ENCODE measurements around the gene RTN4R. TPM values are rescaled to one million over a fixed set of nuclear protein-coding genes. Genes with fewer than 3 reads are reported as not detected.
"Not testable (repeated sequence)": the region's sequence is repeated elsewhere in the genome, so short reads cannot be mapped to it uniquely, and the experiment has no call there.

RTN4R gene
- total RNA-seq, 1 donor from 2014 or later = 4.2 TPM

DNA sequence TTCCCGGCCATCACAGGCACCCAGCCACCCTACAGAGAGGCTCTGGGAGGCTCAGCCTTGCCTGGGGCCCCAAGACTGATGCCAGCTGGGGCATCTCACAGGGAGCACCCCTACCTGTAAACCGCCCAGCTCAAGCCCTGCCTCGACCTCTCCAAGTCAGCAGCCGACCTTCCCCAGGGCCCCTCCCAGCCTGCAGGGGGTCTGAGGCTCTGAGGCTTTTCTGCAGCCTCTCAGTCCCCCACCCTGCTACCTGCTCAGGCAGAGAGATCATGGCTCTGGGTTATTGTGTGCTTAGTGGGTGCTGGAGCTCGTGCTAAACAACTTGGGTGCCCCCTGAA is 23.1 kb upstream of the RTN4R start:
- TF ChIP-seq POLR2A (IDR thresholded peaks at IDR 0.05) (no peak), POLR2AphosphoS5 (IDR thresholded peaks at IDR 0.05; ENCODE audit: insufficient read depth in 1 of 2, low read depth in 1 of 2) (no peak)
- TF ChIP-seq, protein P1, sequence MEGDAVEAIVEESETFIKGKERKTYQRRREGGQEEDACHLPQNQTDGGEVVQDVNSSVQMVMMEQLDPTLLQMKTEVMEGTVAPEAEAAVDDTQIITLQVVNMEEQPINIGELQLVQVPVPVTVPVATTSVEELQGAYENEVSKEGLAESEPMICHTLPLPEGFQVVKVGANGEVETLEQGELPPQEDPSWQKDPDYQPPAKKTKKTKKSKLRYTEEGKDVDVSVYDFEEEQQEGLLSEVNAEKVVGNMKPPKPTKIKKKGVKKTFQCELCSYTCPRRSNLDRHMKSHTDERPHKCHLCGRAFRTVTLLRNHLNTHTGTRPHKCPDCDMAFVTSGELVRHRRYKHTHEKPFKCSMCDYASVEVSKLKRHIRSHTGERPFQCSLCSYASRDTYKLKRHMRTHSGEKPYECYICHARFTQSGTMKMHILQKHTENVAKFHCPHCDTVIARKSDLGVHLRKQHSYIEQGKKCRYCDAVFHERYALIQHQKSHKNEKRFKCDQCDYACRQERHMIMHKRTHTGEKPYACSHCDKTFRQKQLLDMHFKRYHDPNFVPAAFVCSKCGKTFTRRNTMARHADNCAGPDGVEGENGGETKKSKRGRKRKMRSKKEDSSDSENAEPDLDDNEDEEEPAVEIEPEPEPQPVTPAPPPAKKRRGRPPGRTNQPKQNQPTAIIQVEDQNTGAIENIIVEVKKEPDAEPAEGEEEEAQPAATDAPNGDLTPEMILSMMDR (IDR thresholded peaks at IDR 0.05) = no peak
- no peak overlapping the region for H3K4me3 ChIP-seq

DNA sequence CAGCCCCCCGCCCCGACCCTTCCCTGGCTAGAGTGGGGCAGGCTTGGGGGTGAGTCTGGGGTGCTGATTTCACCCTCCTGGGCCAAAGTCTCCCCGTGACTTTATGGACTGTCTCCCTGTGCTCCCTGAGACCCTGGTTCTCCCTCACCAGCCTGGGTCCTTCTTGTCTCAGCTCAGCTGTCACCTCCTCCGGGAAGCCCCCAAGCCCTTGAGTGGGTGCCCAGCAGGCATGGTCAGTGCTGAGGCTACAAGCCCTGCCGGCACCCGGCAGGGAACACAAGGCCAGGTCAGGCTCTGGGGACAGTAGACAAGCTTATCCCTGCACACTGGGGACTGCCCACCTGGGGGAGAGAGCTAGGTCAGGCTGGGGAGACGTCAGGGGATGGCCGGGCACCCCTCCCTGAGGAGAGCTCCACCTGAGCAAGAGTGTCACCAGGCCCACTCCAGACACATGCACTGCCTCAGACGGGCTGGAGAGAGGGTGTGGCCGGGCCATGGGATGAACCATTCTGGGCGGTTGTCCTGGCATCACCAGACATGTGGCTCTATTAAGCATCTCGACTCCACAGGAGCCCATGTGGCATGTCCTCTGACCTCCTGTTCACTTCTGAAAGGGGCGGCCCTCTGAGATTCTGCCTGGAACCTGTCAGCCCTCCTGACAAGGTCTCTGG is 22.6 kb upstream of the RTN4R start:
- Histone ChIP-seq H3K4me1 (no peaks in the 10 kb centered on the region), H3K9me3 (no peaks in the 10 kb centered on the region), H3K36me3 (no peaks in the 10 kb centered on the region), H3K27me3 (no peaks in the 10 kb centered on the region), H3K27ac (no peak overlapping the region), H3K4me3 (no peak overlapping the region)
- TF ChIP-seq, protein P1 (IDR thresholded peaks at IDR 0.05) = no peak
- TF ChIP-seq POLR2AphosphoS5 (IDR thresholded peaks at IDR 0.05; ENCODE audit: insufficient read depth in 1 of 2, low read depth in 1 of 2) (no peak), POLR2A (IDR thresholded peaks at IDR 0.05) (no peak)
- intact Hi-C loops (cut with DNase I) = no loop called here
- no peak for DNase-seq (ENCODE audit: extremely low spot score in 2 of 2)

More for the DNA sequence above, 23.1 kb upstream of the RTN4R start:
- Histone ChIP-seq H3K27me3 (no peaks in the 10 kb centered on the region), H3K4me1 (no peaks in the 10 kb centered on the region), H3K9me3 (no peaks in the 10 kb centered on the region), H3K27ac (no peak overlapping the region), H3K36me3 (no peaks in the 10 kb centered on the region)
- intact Hi-C loops (cut with DNase I) = no loop called here
- DNase-seq (ENCODE audit: extremely low spot score in 2 of 2) = no peak

DNA sequence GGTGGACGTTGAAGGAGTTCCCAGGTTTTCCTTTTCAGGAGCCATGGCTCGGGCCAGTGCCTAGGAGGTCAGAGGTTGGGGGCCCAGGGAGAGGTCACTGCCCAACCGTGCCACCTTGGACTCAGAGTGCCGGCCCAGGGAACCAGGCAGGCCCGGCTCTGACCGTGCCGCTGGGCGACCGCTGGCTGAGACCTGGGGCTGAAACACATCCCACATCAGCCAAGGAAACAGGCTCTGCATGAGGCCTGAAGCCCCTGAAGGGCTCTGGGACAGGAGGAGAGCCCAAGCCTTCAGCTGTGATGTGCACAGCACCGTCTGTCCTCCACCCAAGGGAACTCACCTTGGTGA is 21.9 kb upstream of the RTN4R start:
- Histone ChIP-seq H3K4me1 (no peaks in the 10 kb centered on the region), H3K27me3 (no peaks in the 10 kb centered on the region), H3K4me3 (no peak overlapping the region), H3K36me3 (no peaks in the 10 kb centered on the region), H3K9me3 (no peaks in the 10 kb centered on the region), H3K27ac (no peak overlapping the region)
- TF ChIP-seq, protein P1 (IDR thresholded peaks at IDR 0.05) = no peak
- no peak for TF ChIP-seq POLR2A (IDR thresholded peaks at IDR 0.05)
- no peak for TF ChIP-seq POLR2AphosphoS5 (IDR thresholded peaks at IDR 0.05; ENCODE audit: insufficient read depth in 1 of 2, low read depth in 1 of 2)
- intact Hi-C loops (cut with DNase I) = no loop called here
- DNase-seq (ENCODE audit: extremely low spot score in 2 of 2) = no peak

DNA sequence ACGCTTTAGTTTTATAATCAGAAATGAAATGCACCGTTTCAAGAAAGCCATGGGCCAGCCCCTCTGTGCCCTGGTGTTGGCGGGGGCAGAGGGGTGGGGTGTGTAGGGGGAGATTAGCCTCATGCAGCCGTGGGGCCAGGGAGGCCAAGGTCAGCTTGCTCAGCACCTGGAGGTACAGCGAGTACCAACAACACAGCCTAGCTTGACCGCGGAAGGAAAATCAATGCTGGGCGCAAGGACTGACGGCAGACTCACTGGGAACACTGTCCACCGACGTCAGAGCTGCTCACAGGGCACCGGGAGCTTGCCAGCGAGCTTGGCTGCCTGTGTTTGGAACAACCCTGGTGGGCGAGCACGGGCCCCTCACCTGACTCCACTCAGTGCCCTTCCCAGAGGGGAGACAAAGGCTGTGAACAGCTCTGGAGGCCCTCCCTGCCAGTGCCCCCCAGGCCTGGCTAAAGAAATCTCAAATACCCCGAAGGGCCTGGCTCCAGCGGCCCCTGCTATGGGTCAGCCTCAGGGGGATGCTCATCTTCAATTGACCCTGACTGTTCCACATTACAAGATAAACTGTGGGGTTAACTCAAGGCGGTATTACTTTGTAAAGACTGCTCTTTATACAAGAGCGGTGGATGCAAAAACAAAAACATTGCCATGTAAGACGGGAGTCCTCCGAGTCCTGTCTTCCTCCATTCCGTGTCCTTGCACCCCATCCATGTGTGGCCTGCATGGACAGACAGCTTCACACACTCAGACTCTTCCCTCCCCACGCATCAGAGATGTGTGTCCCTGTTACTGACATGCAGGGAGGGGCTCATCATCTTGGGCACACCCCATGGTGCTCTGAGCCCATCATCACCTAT is 21.3 kb upstream of the RTN4R start:
- H3K27me3 ChIP-seq; H3K9me3 ChIP-seq; H3K4me1 ChIP-seq; H3K4me3 ChIP-seq; intact Hi-C loops (cut with DNase I); H3K36me3 ChIP-seq; DNase-seq (ENCODE audit: extremely low spot score in 2 of 2); H3K27ac ChIP-seq: not testable (repeated sequence)

DNA sequence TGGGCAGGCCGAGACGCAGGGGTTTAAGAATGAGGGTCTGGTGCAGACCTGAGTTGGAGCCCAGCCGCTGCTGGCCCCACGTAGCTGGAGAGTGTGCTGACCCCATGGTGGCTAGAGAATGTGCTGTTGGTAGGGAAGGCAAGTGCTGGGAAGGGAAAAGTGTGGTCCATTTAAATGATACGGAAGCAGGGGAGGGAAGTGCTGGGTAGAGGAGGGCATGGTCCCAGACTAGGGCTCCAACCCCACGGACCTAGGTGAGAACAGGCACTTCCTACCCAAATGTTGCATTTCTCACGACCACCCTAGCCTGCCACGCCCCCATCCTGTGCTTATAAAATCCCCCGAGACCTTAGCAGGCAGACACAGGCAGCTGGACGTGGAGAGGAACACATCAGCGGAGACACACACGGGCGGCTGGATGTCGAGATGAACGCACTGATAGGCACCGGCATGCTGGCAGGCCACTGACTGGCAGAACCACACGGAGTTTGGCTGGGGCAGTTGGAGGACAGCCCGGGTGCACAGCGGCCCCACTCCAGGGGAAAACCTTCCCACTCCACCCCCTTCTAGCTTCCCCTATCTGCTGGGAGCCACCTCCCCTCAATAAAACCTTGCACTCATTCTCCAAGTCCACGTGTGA is 18.8 kb upstream of the RTN4R start:
- H3K9me3 ChIP-seq; H3K4me1 ChIP-seq; DNase-seq (ENCODE audit: extremely low spot score in 2 of 2); H3K36me3 ChIP-seq; H3K4me3 ChIP-seq; H3K27ac ChIP-seq; intact Hi-C loops (cut with DNase I); H3K27me3 ChIP-seq: not testable (repeated sequence)

DNA sequence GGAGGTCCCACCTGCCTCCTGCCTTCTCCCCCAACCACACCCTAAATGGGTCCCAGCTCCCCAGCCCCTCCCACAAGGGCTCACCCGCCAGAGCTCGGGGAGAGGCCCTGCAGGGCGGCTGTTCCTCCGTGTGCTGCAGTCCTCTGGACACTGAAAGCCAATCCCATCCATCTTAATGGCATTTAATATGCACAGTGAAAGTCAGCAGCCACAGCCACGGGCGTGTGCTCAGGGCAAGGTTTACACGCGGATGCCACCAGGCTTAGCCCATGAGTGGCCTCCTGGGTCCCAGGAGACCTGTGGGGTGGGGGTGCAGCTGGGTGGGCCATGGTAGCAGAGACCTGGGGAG is 18.2 kb upstream of the RTN4R start:
- H3K4me3 ChIP-seq; intact Hi-C loops (cut with DNase I); H3K4me1 ChIP-seq; DNase-seq (ENCODE audit: extremely low spot score in 2 of 2); H3K9me3 ChIP-seq; H3K36me3 ChIP-seq; H3K27ac ChIP-seq; H3K27me3 ChIP-seq: not testable (repeated sequence)
